ENCODE results near the gene GPSM1.

GPSM1 gene

GRCh38 chr9:136361754-136362449 is 34.6 kb downstream of the GPSM1 start:
- no peak for DNase-seq (ENCODE audit: low spot score)

DNA sequence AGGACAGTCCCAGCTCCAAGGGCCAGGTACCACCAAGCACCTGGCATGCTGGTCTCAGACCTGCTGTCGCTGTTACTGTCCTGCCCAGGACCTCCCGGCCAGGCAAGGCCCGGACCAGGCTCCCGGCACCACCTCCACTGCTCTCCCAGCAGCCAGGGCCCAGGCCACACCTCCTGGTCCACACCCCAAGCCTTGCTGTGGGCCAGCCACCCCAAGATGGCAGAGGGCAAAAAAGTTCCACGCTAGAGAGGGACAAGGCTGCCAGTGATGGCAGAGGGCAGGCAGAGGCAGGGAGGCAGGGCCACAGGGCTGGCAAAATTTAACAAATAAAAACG is 35.1 kb downstream of the GPSM1 start:
- DNase-seq (ENCODE audit: low spot score): no peak

DNA sequence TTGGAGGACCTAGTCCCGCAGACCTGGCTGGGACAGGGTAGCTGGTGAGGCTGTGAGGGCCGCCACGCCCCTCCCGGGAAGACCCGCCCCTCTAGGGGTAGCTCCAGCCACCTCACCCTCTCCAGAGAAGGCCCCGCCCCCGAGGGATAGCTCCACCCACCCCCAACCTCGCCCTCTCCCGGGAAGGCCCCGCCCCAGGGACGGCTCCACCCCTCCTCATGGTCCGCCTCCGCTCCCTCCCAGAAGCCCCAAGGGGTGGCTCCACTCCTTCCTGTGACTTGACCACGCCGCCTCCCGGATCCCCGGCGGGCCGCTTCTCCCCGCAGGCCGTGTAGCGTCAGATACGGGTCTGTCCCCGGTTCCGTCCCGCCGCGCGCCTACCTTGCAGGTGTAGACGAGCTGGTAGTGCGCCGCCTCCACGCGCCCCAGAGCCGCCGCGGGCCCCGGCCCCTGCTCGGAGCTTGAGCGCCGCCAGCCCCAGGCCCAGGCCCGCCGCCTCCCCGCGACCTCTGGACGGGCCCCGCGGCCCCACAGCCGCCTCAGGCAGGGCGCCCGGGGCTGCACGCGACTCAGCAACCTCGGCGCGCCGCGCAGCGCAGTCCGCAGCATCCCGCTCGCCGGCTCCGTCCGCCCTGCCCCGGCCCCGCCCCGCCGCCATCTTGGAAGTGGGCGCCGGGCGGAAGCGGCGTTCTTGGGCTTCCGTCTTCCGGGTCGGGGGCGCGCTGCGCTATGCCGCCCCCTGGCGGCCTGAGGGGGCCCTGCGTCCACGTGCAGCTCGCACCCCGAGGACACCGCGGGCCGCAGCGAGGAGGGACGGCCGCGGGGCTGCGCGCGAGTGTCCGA is 36.0 kb downstream of the GPSM1 start, which contains the start of gene DNLZ:
TSS of gene DNLZ (minus strand) at position 639 of the 843 bp plus-strand sequence. CDS start at position 609, 30 bp downstream.
- peak; percentile 100 for DNase-seq (ENCODE audit: low spot score)

DNA sequence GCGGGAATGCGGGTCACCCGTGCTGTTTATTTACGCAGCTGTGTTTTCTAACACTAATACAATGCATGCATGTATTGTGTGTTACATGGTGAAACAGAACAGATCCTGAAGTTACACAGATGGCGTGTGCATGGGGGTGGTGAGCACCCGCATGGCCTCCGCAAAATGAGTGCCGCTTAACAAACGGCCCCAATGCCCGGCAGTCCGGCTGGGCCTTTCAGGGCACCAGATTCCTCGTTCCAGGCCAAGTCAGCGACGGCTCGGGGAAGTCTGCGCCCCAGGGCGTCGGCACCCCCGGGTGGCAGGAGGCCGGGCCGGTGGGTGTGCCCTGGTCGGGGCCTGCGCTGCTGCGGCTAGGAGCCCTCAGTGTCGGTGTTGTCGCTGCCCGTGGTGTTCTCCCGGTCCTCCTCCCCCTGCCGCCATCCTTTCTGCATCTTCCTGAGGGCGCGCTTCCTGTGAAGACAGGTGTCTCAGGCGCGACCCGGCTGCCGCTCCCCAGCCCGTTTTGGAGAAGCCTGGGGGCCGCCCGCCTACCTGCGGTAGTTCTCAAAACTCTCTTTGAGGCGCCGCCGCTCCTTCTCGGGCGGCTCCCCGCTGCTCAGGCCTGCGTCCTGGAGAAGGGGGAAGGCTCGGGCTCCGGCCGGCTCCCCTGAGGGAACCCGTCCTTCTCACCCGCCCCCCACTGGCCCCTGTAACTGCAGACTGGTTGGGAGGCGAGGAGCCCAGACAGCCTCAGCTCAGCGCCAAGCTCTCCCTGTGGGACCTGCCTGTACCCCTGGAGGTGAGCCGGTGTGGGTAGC is 36.8 kb downstream of the GPSM1 start:
- DNase-seq (ENCODE audit: low spot score): no peak

GRCh38 chr9:136364942-136365774 is 37.8 kb downstream of the GPSM1 start:
- no peak for DNase-seq (ENCODE audit: low spot score)

GRCh38 chr9:136365775-136366222 is 38.5 kb downstream of the GPSM1 start:
- DNase-seq (ENCODE audit: low spot score): no peak

DNA sequence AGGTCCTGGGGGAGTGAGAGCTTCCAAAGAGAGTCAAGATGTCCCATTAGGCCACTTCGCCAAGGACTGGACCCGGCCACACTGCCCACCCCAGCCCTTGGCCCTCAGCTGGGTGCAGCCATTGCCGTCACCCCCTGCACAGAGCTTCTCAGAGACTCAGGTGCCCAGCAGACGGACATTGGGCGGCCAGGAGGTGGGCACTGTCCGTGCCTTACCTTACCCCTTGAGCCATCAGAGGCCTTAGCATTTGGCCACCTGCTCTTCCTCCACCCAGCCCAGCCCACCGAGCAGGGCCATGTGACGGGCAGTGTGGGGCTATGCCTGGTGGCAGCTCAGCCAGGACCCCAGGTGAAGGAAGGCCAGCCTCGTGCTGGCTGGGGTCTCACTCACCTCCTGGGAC is 39.5 kb downstream of the GPSM1 start:
- DNase-seq (ENCODE audit: low spot score): no peak

- DNase-seq (ENCODE audit: low spot score): no peak
Measured at GRCh38 chr9:136367296-136368145, 40.2 kb downstream of the GPSM1 start.

DNA sequence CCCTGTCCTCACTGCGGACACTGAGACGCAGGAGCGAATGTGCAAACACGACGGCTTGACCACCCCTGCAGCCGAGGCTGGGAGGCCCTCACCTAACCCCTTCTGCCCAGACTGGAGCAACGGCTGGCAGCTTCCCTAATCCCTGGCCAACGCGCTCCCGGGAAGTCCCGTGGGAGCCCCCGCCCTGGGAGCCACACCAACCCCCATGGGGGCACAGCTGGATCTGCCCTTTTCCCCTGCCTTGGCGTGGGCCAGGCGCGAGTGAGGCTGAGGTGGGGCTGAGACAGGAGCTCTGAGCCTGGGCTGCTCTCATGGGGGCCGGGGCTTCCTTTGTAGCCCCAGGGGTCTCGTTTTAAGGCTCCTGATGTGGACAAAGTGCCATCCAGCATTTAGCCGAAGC is 40.9 kb downstream of the GPSM1 start:
- no peak for DNase-seq (ENCODE audit: low spot score)

DNA sequence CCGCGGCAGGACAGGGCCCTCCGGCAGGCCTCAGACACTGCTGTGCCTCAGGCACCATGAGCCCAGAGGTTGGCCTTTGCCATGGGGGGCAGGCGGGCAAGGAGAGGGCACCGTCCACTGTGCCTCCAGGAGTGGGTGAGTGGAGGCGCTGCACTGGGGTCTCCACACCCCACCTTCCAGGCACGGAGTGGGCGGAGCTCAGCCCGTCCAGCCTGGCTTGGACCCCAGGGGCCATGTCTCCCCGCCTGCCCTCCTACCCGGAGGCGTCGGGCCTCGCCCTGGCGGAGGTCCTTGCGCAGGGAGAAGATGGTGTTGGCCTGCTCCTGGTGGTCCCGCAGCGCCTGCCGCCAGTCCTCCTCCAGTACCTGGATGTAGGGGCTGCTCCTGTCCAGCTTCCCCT is 42.7 kb downstream of the GPSM1 start:
- DNase-seq (ENCODE audit: low spot score): no peak

GRCh38 chr9:136370687-136371532 is 43.6 kb downstream of the GPSM1 start:
- DNase-seq (ENCODE audit: low spot score): no peak

DNA sequence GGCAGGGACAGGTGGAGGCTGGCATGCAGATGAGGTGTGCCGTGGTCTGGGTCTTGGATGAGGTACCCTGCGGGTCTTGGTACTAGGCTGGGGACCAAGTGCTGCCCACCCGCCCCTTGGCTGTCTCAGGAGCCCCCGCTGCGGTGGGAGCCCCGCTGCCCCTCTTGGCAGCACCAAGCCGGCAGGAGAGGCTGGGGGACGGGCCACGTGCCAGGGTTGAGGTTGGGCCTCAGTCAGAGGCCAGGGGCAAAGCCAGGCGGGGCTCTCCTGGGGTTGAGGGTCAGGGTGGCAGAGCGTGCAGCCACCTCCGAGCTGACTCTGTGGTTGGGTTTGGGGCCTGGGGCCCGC is 44.2 kb downstream of the GPSM1 start:
- DNase-seq (ENCODE audit: low spot score): no peak

DNA sequence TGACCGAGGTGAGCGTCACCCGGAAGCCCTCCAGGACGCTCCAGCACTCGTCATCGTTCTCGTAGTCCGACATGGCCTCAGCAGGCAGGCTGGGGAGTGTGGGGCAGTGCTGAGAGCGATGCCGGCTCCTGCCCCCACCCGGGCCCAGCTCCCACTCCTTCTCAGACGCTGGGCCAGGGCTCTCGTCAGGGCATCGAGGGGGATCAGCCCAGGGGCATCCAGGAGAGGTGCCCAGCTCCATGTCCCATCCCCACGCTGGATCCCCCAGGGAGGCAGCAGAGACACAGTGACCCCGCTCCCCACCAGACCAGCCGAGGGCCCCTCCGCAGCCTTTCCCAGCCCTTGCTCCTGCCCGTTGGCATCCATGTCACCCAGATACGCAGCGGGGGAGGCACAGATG is 44.7 kb downstream of the GPSM1 start:
- no peak for DNase-seq (ENCODE audit: low spot score)

- peak; percentile 83 for DNase-seq (ENCODE audit: low spot score)
Measured at GRCh38 chr9:136372561-136373299, 45.4 kb downstream of the GPSM1 start.

GRCh38 chr9:136373300-136374182 is 46.2 kb downstream of the GPSM1 start, which contains the start of gene CARD9:
Gene CARD9, minus strand, starts transcription at chr9:136373669. Its CDS starts 1,591 bp downstream, at chr9:136372078.
- no peak for DNase-seq (ENCODE audit: low spot score)

GRCh38 chr9:136374183-136374575 is 46.8 kb downstream of the GPSM1 start:
- no peak for DNase-seq (ENCODE audit: low spot score)

- no peak for DNase-seq (ENCODE audit: low spot score)
Measured at GRCh38 chr9:136375096-136375495, 47.8 kb downstream of the GPSM1 start.

DNA sequence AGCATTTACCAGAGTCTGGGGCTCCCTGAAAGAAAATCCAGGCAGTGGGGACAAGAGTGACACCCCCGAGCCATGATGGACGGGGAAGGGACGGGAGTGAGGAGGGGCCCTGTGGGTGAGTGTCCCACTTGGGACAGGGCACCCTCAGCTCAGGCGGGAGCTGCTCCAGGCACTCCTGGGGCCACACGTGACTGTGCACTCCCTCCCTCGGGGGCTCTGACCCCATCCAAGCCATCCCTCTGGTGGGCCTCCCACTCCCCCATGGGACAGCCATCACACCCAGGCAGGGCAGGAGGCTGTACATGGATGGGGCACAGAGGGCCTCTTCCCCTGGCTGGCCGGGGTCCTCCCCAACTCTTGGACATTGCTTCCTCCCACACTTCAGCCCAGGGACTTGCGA is 49.1 kb downstream of the GPSM1 start:
- no peak for DNase-seq (ENCODE audit: low spot score)
